SU-DHL-6 (cell line): Measurements from ENCODE around the gene ATL2.

ENCODE experiments used
- H2AFZ ChIP-seq: fragments of 200-600 bp; sonication (generic); 2 replicates; pipeline ENCODE4 v1.6.1; 2014; ENCODE audit warnings: low read depth, mild to moderate bottlenecking, moderate library complexity, mixed read lengths, antibody characterized with exemption, low read length; ENCODE audit not compliant: severe bottlenecking
- H3F3A ChIP-seq: fragments of 200-600 bp; shearing (Covaris generic); 2 replicates; pipeline ENCODE4 v1.6.0; 2016; ENCODE audit warnings: antibody characterized with exemption, mild to moderate bottlenecking; ENCODE audit not compliant: insufficient read depth
- H3K27ac ChIP-seq: fragments of 200-600 bp; sonication (generic); 2 replicates; pipeline ENCODE4 v1.5.1; 2016; ENCODE audit warnings: low read depth, mild to moderate bottlenecking, low read length, moderate library complexity, mixed read lengths
- H3K27me3 ChIP-seq: fragments of 200-600 bp; sonication (generic), shearing (Covaris generic); 2 replicates; pipeline ENCODE4 v1.6.0; 2014; ENCODE audit warnings: mild to moderate bottlenecking, low read length
- H3K36me3 ChIP-seq: fragments of 200-600 bp; sonication (generic); 2 replicates; pipeline ENCODE4 v1.6.1; 2014; ENCODE audit warnings: mild to moderate bottlenecking, low read length, mixed read lengths
- H3K4me2 ChIP-seq: fragments of 300-600, 200-600 bp; shearing (Covaris generic), sonication (generic); 2 replicates; pipeline ENCODE4 v1.6.0; 2014; ENCODE audit warnings: low read length, low read depth, mild to moderate bottlenecking; ENCODE audit not compliant: poor library complexity, severe bottlenecking
- H3K4me3 ChIP-seq: fragments of 200-600 bp; sonication (generic); 2 replicates; pipeline ENCODE4 v1.5.1; 2014; ENCODE audit warnings: antibody characterized with exemption, low read length, mild to moderate bottlenecking, mixed read lengths; ENCODE audit not compliant: insufficient read depth, poor library complexity, severe bottlenecking
- H3K79me2 ChIP-seq: fragments of 200-600 bp; sonication (generic); 2 replicates; pipeline ENCODE4 v1.6.1; 2014; ENCODE audit warnings: mild to moderate bottlenecking, low read length, moderate library complexity; ENCODE audit not compliant: insufficient read depth
- H3K9ac ChIP-seq: fragments of 200-600 bp; sonication (generic); 2 replicates; pipeline ENCODE4 v1.7.0; 2014; ENCODE audit warnings: mild to moderate bottlenecking, low read length
- H3K9me2 ChIP-seq: fragments of 200-600 bp; sonication (generic); replicated peaks from 2 replicates; pipeline ENCODE4 v1.6.1; 2014; ENCODE audit warnings: low read length; ENCODE audit not compliant: insufficient read depth
- H3K9me3 ChIP-seq: fragments of 200-600 bp; sonication (generic); 2 replicates; pipeline ENCODE4 v1.6.1; 2014; ENCODE audit warnings: low read length, mixed read lengths; ENCODE audit not compliant: insufficient read depth
- H4K20me1 ChIP-seq: fragments of 200-600 bp; sonication (generic); 2 replicates; pipeline ENCODE4 v1.6.1; 2014; ENCODE audit warnings: low read depth, mild to moderate bottlenecking, antibody characterized with exemption, low read length, moderate library complexity, mixed read lengths
- CTCF ChIP-seq: fragments of 200-600 bp; sonication (generic); IDR thresholded peaks from one replicate; pipeline ENCODE4 v1.5.1; 2017; ENCODE audit warnings: antibody characterized with exemption, mild to moderate bottlenecking, low read length, moderate library complexity; ENCODE audit not compliant: insufficient read depth, poor library complexity, severe bottlenecking
- EZH2phosphoT487 ChIP-seq: fragments of 200-600 bp; sonication (generic), shearing (Covaris generic); conservative IDR thresholded peaks from 2 replicates; pipeline ENCODE4 v1.6.1; 2018; ENCODE audit warnings: mild to moderate bottlenecking, antibody characterized with exemption, low read length, moderate library complexity, mixed read lengths

The ATL2 gene

GRCh38 chr2:38269421-38269820 lies 107.7 kb downstream of the ATL2 start:
- Histone ChIP-seq H3K4me3 (no peak overlapping the region), H3F3A (no peaks in the 10 kb centered on the region), H3K79me2 (no peaks in the 10 kb centered on the region), H3K4me2 (no peak overlapping the region), H3K9ac (no peak overlapping the region), H3K36me3 (no peaks in the 10 kb centered on the region), H3K27ac (no peak overlapping the region), H4K20me1 (no peaks in the 10 kb centered on the region), H3K9me3 (0 out of 2 replicates have a peak, but pooled peaks cover 7% of the 10 kb centered on the region), H3K27me3 (no peaks in the 10 kb centered on the region), H2AFZ (no peak overlapping the region), H3K9me2 (no peaks in the 10 kb centered on the region)
- TF ChIP-seq CTCF (no peak), EZH2phosphoT487 (no peak)

- Histone ChIP-seq H4K20me1 (no peaks in the 10 kb centered on the region), H3K79me2 (no peaks in the 10 kb centered on the region), H3K9me2 (no peaks in the 10 kb centered on the region), H3K27ac (no peak overlapping the region), H3K36me3 (no peaks in the 10 kb centered on the region), H3K4me3 (no peak overlapping the region), H3K9ac (no peak overlapping the region), H3K9me3 (0 out of 2 replicates have a peak, but pooled peaks cover 7% of the 10 kb centered on the region), H3K27me3 (no peaks in the 10 kb centered on the region), H3K4me2 (no peak overlapping the region), H3F3A (no peaks in the 10 kb centered on the region), H2AFZ (no peak overlapping the region)
- TF ChIP-seq EZH2phosphoT487: no peak
- TF ChIP-seq CTCF: no peak
Observed at GRCh38 chr2:38268691-38269327, 108.3 kb downstream of the ATL2 start.

GRCh38 chr2:38268001-38268400 lies 109.1 kb downstream of the ATL2 start:
- no peaks in the 10 kb centered on the region for H4K20me1 ChIP-seq
- H3K9ac ChIP-seq: no peak overlapping the region
- 0 out of 2 replicates have a peak, but pooled peaks cover 7% of the 10 kb centered on the region for H3K9me3 ChIP-seq
- no peak overlapping the region for H3K4me2 ChIP-seq
- no peaks in the 10 kb centered on the region for H3K9me2 ChIP-seq
- no peaks in the 10 kb centered on the region for H3K79me2 ChIP-seq
- H3K27ac ChIP-seq: no peak overlapping the region
- no peaks in the 10 kb centered on the region for H3K36me3 ChIP-seq
- H3K4me3 ChIP-seq: no peak overlapping the region
- TF ChIP-seq EZH2phosphoT487: no peak
- no peak for TF ChIP-seq CTCF
- H3F3A ChIP-seq: no peaks in the 10 kb centered on the region
- no peaks in the 10 kb centered on the region for H3K27me3 ChIP-seq
- H2AFZ ChIP-seq: no peak overlapping the region
